Measurements from ENCODE around the gene ATG12.
"Not testable (repeated sequence)": the region's sequence is repeated elsewhere in the genome, so short reads cannot be mapped to it uniquely, and the experiment has no call there.

ATG12 gene

GRCh38 chr5:115841382-115842088 lies at the start of gene ATG12, which contains the start of gene AP3S1:
Gene ATG12, minus strand, starts transcription at chr5:115841565. Its CDS starts 13 bp downstream, at chr5:115841552.
Gene AP3S1, plus strand, starts transcription at chr5:115841935. Its CDS starts 103 bp downstream, at chr5:115842038.
- DNase-seq = peak; percentile 93

DNA sequence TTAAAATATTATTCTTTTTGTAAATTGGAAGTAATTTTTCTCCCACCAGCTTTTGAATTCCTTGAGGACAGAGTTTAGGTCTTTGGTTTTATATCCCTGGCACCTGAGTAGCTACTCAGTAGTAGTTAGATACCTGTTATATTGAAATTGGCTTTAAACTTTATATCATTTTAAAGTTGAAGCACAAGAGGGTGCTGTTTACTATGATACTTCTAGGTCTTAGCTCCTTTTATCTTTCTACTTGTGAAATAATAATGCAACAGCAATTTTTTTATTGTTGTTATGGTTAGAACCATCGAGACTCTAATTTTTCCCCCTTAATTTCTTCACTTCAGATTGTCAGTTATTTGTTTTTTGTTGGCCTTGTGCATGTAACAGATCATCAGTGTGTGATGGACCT lies 46.7 kb upstream of the ATG12 start:
- DNase-seq = no peak

- not testable (repeated sequence) for DNase-seq
Observed at GRCh38 chr5:115885208-115885607, 43.8 kb upstream of the ATG12 start.

DNA sequence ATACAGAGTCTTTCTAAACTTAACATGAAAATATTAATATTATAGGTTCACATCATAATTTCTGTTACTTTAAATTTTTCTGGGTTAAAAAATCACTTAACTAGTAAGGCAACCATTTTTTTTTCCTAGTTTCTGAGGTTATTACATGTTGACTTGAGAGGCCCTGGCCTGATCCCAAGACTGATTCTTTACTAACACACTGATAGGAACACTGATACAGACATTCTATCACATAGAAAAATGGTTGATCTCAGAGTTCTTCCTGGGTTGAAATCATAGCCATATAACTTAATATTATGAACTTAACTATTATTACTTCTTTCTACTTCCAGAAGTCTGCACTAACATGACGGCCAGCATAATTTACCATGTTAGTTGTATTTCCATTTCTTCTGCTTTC lies 43.3 kb upstream of the ATG12 start:
- DNase-seq = no peak

DNA sequence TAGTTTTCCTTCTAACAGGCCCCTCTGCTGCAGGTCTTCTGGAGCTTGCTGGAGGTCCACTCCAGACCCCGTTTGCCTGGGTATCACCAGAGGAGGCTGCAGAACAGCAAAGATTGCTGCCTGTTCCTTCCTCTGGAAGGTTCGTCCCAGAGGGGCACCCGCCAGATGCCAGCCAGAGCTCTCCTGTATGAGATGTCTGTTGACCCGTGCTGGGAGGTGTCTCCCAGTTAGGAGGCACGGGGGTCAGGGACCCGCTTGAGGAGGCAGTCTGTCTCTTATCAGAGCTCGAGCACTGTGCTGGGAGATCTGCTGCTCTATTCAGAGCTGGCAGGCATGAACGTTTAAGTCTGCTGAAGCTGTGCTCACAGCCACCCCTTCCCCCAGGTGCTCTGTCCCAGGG lies 41.1 kb upstream of the ATG12 start:
- DNase-seq = not testable (repeated sequence)

DNA sequence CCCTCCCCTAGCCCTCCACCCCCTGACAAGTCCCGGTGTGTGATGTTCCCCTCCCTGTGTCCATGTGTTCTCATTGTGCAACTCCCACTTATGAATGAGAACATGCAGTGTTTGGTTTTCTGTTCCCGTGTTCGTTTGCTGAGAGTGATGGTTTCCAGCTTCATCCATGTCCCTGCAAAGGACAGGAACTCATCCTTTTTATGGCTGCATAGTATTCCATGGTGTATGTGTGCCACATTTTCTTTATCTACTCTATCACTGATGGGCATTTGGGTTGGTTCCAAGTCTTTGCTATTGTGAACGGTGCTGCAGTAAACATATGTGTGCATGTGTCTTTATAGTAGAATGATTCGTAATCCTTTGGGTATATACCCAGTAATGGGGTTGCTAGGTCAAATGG lies 36.0 kb upstream of the ATG12 start:
- not testable (repeated sequence) for DNase-seq

- no peak for DNase-seq
Observed at GRCh38 chr5:115875447-115875846, 34.1 kb upstream of the ATG12 start.

DNA sequence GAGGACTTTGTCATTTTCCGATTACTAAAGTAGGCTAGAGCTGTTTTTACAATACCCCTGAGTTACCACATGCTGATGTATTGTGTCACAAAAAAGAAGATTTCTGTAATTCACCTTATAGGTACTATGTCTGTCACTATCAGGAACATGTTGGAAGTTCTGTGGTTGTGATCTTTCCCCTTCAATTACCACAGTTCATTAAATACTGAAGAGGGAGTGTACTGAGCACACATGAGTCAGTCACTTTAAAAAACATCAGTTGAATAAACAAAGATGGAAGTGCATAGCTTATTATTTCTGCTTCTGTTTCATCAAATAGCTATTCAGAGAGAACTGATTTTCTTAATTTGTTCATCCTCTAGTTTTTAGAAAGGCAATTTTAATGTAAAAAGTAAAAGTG lies 32.0 kb upstream of the ATG12 start:
- DNase-seq = no peak

- no peak for DNase-seq
Observed at GRCh38 chr5:115872447-115872846, 31.1 kb upstream of the ATG12 start.

- no peak for DNase-seq
Observed at GRCh38 chr5:115869256-115869795, 28.0 kb upstream of the ATG12 start.

DNA sequence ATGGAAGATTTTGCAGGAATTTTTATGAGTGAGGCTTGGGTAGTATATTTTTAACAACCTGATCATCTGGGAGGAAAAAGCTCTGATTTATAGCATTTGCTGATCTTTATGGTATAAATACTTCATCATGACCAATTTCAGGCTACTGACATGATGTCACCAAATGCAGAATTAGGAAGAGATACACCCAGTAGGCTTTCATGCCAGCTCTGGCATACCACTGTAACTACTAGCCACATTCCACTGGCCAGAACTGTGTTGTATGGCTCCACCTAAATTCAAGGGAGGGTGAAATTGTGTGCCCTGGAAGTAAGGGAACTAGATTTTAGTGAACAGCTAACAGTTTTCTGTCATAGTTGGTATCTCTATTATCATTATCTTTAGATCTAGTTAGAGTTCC lies 18.0 kb upstream of the ATG12 start:
- peak; percentile 37 for DNase-seq

DNA sequence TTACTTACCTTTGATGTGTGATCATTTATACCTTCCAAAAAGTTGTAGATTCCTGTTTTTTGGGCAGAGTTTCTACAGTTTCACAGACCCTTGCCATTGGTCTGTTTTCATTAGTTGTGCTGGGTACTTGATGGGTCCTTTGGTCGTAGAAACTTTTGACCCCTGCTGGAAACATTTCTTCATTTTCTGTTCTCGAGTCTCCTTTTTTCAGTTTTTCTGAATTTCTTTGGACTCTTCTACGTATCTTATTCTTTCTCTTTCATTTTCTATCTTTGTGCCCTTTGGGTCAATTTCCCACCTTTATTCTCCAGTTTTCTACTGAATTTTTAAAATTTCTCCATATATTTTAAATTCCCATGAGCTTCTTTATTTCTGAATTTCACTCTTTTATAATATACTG lies 17.0 kb upstream of the ATG12 start:
- no peak for DNase-seq

DNA sequence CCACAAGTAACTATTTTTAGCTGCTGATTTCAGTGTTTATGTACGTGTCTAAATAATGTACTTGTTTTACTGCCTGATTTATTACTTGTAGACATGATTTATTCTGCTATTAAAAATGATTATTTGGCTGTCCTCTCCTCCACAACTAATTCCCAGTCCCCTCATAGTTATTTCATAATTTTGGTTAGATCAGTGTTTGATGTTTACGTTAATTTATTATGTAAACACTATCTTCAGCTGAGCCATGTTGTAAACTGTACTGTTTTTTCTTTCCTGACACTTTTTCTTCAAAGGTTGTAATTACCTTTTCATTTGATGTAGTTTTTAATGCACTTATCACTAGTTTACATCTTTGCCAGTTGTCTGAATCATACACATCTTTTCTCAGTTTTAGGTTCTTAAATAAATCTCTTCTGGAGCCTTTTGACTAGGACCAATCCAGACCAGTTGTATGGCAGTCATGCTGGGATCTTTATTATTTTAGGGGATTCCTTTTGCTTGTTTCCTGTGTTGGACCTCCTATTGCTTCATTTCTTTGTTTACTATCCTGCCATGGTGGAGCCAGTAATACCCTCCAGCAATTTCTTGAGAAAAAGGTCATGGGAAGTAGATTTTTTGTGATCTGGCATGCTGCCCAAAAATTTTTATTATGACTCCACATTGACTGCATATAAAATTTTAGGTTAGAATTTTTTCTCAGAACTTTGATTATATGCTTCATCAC lies 16.4 kb upstream of the ATG12 start:
- peak; percentile 65 for DNase-seq

GRCh38 chr5:115857057-115857479 lies 15.7 kb upstream of the ATG12 start:
- DNase-seq = peak; percentile 37

GRCh38 chr5:115855959-115856358 lies 14.6 kb upstream of the ATG12 start:
- DNase-seq = no peak

DNA sequence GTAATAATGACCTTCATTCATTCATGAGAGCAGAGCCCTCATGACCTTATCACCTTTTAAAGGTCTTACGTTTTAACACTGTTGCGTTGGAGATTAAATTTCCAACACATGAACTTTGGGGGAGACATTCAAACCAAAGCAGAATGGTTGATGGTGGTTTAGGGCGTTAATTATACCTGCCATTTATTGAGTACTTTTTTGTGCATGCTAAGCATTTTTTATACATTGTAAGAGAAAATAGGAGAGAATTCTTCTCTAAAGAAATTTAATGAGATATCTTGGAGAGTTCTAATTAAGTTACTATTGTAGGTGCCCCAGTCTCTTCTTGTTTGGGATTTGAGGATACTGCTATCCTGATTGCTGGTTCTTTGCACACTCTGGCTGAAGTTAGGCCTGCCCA lies 12.8 kb upstream of the ATG12 start:
- DNase-seq = no peak

GRCh38 chr5:115850744-115851416 lies 9.5 kb upstream of the ATG12 start:
- DNase-seq = no peak

DNA sequence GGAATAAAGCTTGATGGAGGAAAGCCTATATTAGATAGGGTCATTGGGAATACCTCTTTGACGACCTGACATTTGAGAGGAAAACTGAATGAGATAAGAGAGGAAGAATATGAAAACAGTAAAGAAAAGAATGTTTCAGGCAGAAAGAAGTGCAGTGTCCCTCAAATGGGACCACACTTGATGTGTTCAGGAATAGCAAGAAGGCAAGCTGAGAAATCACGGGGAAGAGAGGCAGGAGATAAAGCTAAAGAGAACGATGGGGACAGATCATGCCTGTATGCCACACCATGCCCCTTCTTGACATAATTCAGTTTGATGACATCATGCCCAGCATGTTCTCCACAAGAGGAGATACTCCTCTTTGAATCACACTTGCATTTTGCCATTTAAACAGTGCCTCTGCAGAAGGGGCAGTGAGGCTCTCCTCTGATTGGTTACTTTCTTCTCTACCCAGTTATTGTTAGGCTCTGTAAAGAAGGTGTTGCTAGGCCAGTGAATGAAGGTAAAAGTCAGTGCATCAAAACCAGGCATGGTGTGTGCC lies 8.0 kb upstream of the ATG12 start:
- DNase-seq = no peak

DNA sequence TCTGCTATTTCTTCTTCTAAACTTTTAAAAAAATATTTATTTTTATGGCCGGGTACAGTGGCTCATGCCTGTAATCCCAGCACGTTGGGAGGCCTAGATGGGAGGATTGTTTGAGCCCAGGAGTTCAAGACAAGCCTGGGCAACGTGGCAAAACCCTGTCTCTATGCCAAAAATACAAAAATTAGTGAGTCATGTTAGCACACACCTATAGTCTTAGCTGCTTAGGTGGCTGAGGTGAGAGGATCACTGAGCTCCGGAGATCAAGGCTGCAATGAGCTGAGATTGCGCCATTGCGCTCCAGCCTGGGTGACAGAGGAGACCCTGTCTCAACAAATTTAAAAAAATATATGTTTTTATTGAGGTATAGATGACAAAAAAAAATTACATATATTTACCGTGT lies 5.9 kb upstream of the ATG12 start:
- DNase-seq = no peak

GRCh38 chr5:115844321-115844817 lies 3.0 kb upstream of the ATG12 start:
- no peak for DNase-seq

DNA sequence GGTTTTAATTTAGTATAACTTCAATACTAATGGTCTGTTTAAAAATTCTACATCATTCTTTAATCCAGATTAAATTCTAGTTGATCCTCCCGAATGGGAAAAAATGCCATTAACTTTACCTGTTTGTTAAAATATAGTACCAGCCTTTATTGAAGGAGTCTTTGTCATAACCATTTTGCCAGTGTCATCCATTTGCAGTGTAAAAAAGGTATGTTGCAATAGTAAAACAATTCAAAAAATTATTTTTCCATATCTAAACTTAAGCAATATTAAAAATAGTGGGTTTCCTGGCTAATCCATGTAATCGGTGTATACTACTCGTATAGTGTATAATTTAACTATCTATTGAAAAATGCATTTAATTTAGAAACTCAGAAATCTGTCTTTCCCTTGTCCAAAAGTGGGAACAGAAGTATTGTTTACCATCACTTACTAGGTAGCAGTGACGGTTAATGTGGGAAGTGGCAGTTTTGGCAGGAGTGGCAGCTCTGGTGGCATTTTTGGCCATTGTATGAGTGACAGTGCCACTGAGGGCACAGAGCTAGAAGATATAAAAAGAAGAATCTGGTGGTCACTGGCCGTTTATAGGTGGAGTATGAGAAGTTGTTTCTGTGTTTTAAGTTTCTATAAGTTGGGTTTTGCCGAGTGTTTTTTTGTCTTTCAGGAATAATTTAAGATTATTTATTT lies 2.2 kb upstream of the ATG12 start:
- DNase-seq = no peak

DNA sequence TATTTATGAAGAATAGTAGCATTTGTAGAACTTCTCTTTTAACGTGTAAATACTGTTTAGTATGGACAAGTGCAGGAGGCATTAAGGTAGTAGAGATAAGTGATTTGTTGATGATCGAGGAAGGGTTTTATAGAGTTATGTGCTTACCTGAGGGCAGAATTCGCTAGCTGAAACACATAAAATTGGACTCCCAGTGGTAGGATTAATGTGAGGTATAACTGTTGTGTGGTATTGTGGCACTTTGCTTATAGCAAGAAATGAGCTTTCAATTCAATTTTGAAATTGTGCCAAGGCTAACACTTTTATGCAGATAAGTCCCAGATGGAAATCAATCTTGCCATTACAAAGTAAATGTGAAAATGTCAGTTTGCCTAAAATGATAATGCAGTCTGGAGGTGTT lies 1.6 kb upstream of the ATG12 start:
- no peak for DNase-seq

Data from NCI-H226 (cell line).